SK-N-SH (cell line): ENCODE results near the gene LCA5. TPM values are rescaled to one million over a fixed set of nuclear protein-coding genes. Genes with fewer than 3 reads are reported as not detected.

Source experiments
- CTCF ChIA-PET: fragments of 300-600, 350-600 bp; formaldehyde crosslinking; extraction: SDS; loops from one replicate; lab custom pipeline; 2021; lab: Yijun Ruan, JAX
- POLR2A ChIA-PET: fragments of 350-600 bp; sonication (Branson Sonifier 250); formaldehyde crosslinking; extraction: SDS; loops from one replicate; lab custom pipeline; 2020; ENCODE audit warnings: antibody characterized with exemption, inconsistent platforms; lab: Yijun Ruan, JAX
- DNase-seq: peaks from one replicate; pipeline ENCODE4 v3.0.0; 2012
- H2AFZ ChIP-seq: fragments of 200-600 bp; sonication (generic); 2 replicates; pipeline ENCODE4 v1.8.1; 2016; ENCODE audit warnings: antibody characterized with exemption, mild to moderate bottlenecking, low read depth
- H3F3A ChIP-seq: fragments of 200-600 bp; sonication (generic); replicated peaks from 2 replicates; pipeline ENCODE3; 2016; ENCODE audit warnings: antibody characterized with exemption, mild to moderate bottlenecking; ENCODE audit not compliant: insufficient read depth
- H3K27ac ChIP-seq, 2 experiments: fragments of 200-500 bp in 1 of 2; fragments of 200-600 bp in 1 of 2; sonication (Bioruptor generic) in 1 of 2; sonication (generic), shearing (Covaris generic) in 1 of 2; 2 replicates each; pipeline versions ENCODE4 v1.5.1 to v1.6.1; 2014 to 2016; ENCODE audit warnings: low read depth in 2 of 2, inconsistent platforms in 1 of 2, low read length in 1 of 2, mild to moderate bottlenecking in 1 of 2, mixed read lengths in 1 of 2
- H3K27me3 ChIP-seq: fragments of 200-600 bp; sonication (generic), shearing (Covaris generic); 2 replicates; pipeline ENCODE4 v1.6.1; 2016; ENCODE audit warnings: mixed run types; ENCODE audit not compliant: insufficient read depth
- H3K36me3 ChIP-seq, 2 experiments: fragments of 200-500 bp in 1 of 2; fragments of 200-600 bp in 1 of 2; sonication (Bioruptor generic) in 1 of 2; sonication (generic) in 1 of 2; replicated peaks in 1 of 2; 2 replicates each; pipeline versions ENCODE3 to v1.5.1; 2014 to 2016; ENCODE audit warnings: low read length in 1 of 2, mild to moderate bottlenecking in 1 of 2; ENCODE audit not compliant: insufficient read depth in 2 of 2, control insufficient read depth in 1 of 2
- H3K4me1 ChIP-seq, 2 experiments: fragments of 200-500 bp in 1 of 2; fragments of 200-600 bp in 1 of 2; sonication (Bioruptor generic) in 1 of 2; sonication (generic), shearing (Covaris generic) in 1 of 2; 2 replicates each; pipeline versions ENCODE4 v1.5.1 to v1.6.1; 2014 to 2016; ENCODE audit warnings: low read depth in 1 of 2, low read length in 1 of 2, mixed run types in 1 of 2; ENCODE audit not compliant: insufficient read depth in 2 of 2, control insufficient read depth in 1 of 2
- H3K4me2 ChIP-seq: fragments of 200-600 bp; sonication (generic), shearing (Covaris generic); 2 replicates; pipeline ENCODE4 v1.6.1; 2017; ENCODE audit warnings: mixed run types
- H3K4me3 ChIP-seq, 2 experiments: fragments of 200-500 bp in 1 of 2; fragments of 200-600 bp in 1 of 2; sonication (Bioruptor generic) in 1 of 2; sonication (generic), shearing (Covaris generic) in 1 of 2; 2 replicates each; pipeline versions ENCODE4 v1.5.1 to v1.8.1; 2014 to 2016; ENCODE audit warnings: low read depth in 2 of 2, inconsistent platforms in 1 of 2, low read length in 1 of 2, mild to moderate bottlenecking in 1 of 2, mixed read lengths in 1 of 2, moderate library complexity in 1 of 2
- H3K79me2 ChIP-seq: fragments of 200-600 bp; sonication (generic); 2 replicates; pipeline ENCODE4 v1.8.1; 2017; ENCODE audit warnings: mild to moderate bottlenecking; ENCODE audit not compliant: insufficient read depth
- H3K9ac ChIP-seq: fragments of 200-600 bp; sonication (generic); 2 replicates; pipeline ENCODE4 v1.6.1; 2017; ENCODE audit warnings: mixed run types
- H3K9me2 ChIP-seq: fragments of 200-600 bp; sonication (generic); 2 replicates; pipeline ENCODE4 v1.6.1; 2017; ENCODE audit warnings: mixed run types
- H3K9me3 ChIP-seq: fragments of 200-600 bp; sonication (generic); 2 replicates; pipeline ENCODE4 v1.6.1; 2017; ENCODE audit warnings: mixed run types, mild to moderate bottlenecking, moderate library complexity
- H4K20me1 ChIP-seq: fragments of 200-600 bp; sonication (generic); 2 replicates; pipeline ENCODE4 v1.6.1; 2017; ENCODE audit warnings: mild to moderate bottlenecking, mixed run types; ENCODE audit not compliant: insufficient read depth
- CHD2 ChIP-seq: fragments of 150-350 bp; IDR thresholded peaks from 2 replicates; pipeline ENCODE4 v1.6.1; 2018; ENCODE audit warnings: low read length; ENCODE audit not compliant: partially characterized antibody
- FOSL2 ChIP-seq: IDR thresholded peaks from 2 replicates; pipeline ENCODE4 v1.4.0; 2012; ENCODE audit warnings: low read depth, mild to moderate bottlenecking, moderate library complexity, borderline replicate concordance
- FOXM1 ChIP-seq: IDR thresholded peaks from 2 replicates; pipeline ENCODE4 v1.4.0; 2012; ENCODE audit warnings: low read depth, mild to moderate bottlenecking
- GABPA ChIP-seq: IDR thresholded peaks from 2 replicates; pipeline ENCODE4 v1.4.0; 2012; ENCODE audit warnings: low read depth, mild to moderate bottlenecking
- IRF3 ChIP-seq: fragments of 150-350 bp; IDR thresholded peaks from 2 replicates; pipeline ENCODE4 v1.6.1; 2016; ENCODE audit warnings: mild to moderate bottlenecking, low read depth, low read length
- MEF2A ChIP-seq: IDR thresholded peaks from 2 replicates; pipeline ENCODE4 v1.4.0; 2012; ENCODE audit warnings: low read depth, borderline replicate concordance
- MXI1 ChIP-seq: IDR thresholded peaks from 2 replicates; pipeline ENCODE4 v1.6.1; 2012; ENCODE audit warnings: mild to moderate bottlenecking, low read depth, low read length, improper control_type of control experiment
- PBX3 ChIP-seq: IDR thresholded peaks from 2 replicates; pipeline ENCODE4; 2012
- POLR2AphosphoS5 ChIP-seq: IDR thresholded peaks from 2 replicates; pipeline ENCODE4 v1.6.1; 2012; ENCODE audit warnings: low read depth, low read length
- RAD21 ChIP-seq: IDR thresholded peaks from 2 replicates; pipeline ENCODE4 v1.6.1; 2012; ENCODE audit warnings: mild to moderate bottlenecking, low read length
- RCOR1 ChIP-seq: fragments of 150-350 bp; IDR thresholded peaks from 2 replicates; pipeline ENCODE4 v1.6.1; 2017; ENCODE audit warnings: antibody characterized with exemption, low read length
- RFX5 ChIP-seq: IDR thresholded peaks from 2 replicates; pipeline ENCODE4 v1.6.1; 2012; ENCODE audit warnings: mild to moderate bottlenecking, improper control_type of control experiment, low read length
- SIN3A ChIP-seq: IDR thresholded peaks from 2 replicates; pipeline ENCODE4 v1.6.1; 2012; ENCODE audit warnings: low read depth, mild to moderate bottlenecking, low read length, moderate library complexity, borderline replicate concordance
- TAF1 ChIP-seq: IDR thresholded peaks from 2 replicates; pipeline ENCODE4 v1.6.1; 2012; ENCODE audit warnings: low read depth, mild to moderate bottlenecking, low read length, moderate library complexity, borderline replicate concordance
- TCF12 ChIP-seq: IDR thresholded peaks from 2 replicates; pipeline ENCODE4 v1.4.0; 2012
- USF1 ChIP-seq: IDR thresholded peaks from 2 replicates; pipeline ENCODE4 v1.4.0; 2012; ENCODE audit warnings: low read depth, borderline replicate concordance
- ZBTB33 ChIP-seq: IDR thresholded peaks from 2 replicates; pipeline ENCODE4 v1.4.0; 2012; ENCODE audit warnings: low read depth, borderline replicate concordance
- WGBS: methylation state at CpG from one replicate; pipeline ENCODE4 v1.1.6; 2017; ENCODE audit warnings: low lambda C conversion rate; 5-methylcytosine and 5-hydroxymethylcytosine counted together
- polyA plus RNA-seq, 3 experiments: library from polyadenylated mRNA; depleted of rRNA; stranded (reverse); fragments of >200 nt; gene quantifications; 2 replicates each; pipeline ENCODE4 v1.2.3, GENCODE V29; 2012

Gene LCA5
- polyA plus RNA-seq, 1 of the 3 experiments (the other 2 are of a cell fraction), result 0.61 TPM

GRCh38 chr6:79568996-79569395, 31.8 kb upstream of the LCA5 start:
- H3F3A ChIP-seq, result peaks cover 6% of the 10 kb centered on the region
- WGBS, result 85% methylated on average over 2 of the region's 2 CpGs
- H2AFZ ChIP-seq, result no peak overlapping the region
- H3K9me3 ChIP-seq, result no peaks in the 10 kb centered on the region
- no peaks in the 10 kb centered on the region for H3K27me3 ChIP-seq
- H3K36me3 ChIP-seq, result no peaks in the 10 kb centered on the region
- H3K79me2 ChIP-seq, result no peaks in the 10 kb centered on the region
- no peak overlapping the region for H3K4me3 ChIP-seq
- no peaks in the 10 kb centered on the region for H4K20me1 ChIP-seq
- H3K9ac ChIP-seq, result no peak overlapping the region
- CTCF ChIA-PET, result interaction anchor here (1.0 to 5.3 kb wide), 9 partner anchors 23 to 301 kb away, joined by 3 to 106 read pairs (median 11); partner anchors contain the start of gene SH3BGRL2
- peaks cover 6 to 9% of the 10 kb centered on the region in 2 experiments; a peak in 3 of 4 replicates for H3K4me1 ChIP-seq
- no peak for DNase-seq
- TF ChIP-seq RCOR1 (no peak), MXI1 (no peak), USF1 (no peak), PBX3 (no peak), FOXM1 (no peak), GABPA (no peak)
- TF ChIP-seq, all 33 proteins: peak for 0
- no peak overlapping the region for H3K27ac ChIP-seq
- H3K4me2 ChIP-seq, result no peak overlapping the region
- no peaks in the 10 kb centered on the region for H3K9me2 ChIP-seq
- POLR2A ChIA-PET, result no interaction called here

GRCh38 chr6:79564636-79565035, 27.4 kb upstream of the LCA5 start:
- DNase-seq, result no peak
- Histone ChIP-seq H3F3A (no peaks in the 10 kb centered on the region), H4K20me1 (no peaks in the 10 kb centered on the region), H3K4me3 (no peak overlapping the region), H3K4me1 (no peaks in the 10 kb centered on the region), H3K36me3 (no peaks in the 10 kb centered on the region), H3K27ac (no peak overlapping the region), H3K4me2 (no peak overlapping the region), H3K79me2 (no peaks in the 10 kb centered on the region), H2AFZ (no peak overlapping the region), H3K9me3 (no peaks in the 10 kb centered on the region), H3K27me3 (no peaks in the 10 kb centered on the region), H3K9me2 (no peaks in the 10 kb centered on the region), H3K9ac (no peak overlapping the region)
- TF ChIP-seq FOXM1 (no peak), RAD21 (no peak), SIN3A (no peak), MXI1 (no peak), POLR2AphosphoS5 (no peak), RFX5 (no peak), IRF3 (no peak), MEF2A (no peak), ZBTB33 (no peak), TAF1 (no peak), TCF12 (no peak), CHD2 (no peak), FOSL2 (no peak), USF1 (no peak), RCOR1 (no peak)
- 92% methylated on average over 2 of the region's 2 CpGs for WGBS
- POLR2A ChIA-PET, result interaction anchor here (0.6 kb wide), 1 partner anchor 139 kb away, joined by 3 read pairs; no protein-coding TSS in a partner anchor
- CTCF ChIA-PET, result interaction anchor here (0.6 to 2.2 kb wide), 4 partner anchors 20 to 150 kb away, joined by 3 to 13 read pairs (median 6); no protein-coding TSS in a partner anchor
